Hematopoietic multipotent progenitor cell treated with erythropoietin and hydrocortisone succinate and interleukin-3 and kit ligand, for 4 days (in vitro differentiated cells): ENCODE results near the gene LGI1.

Experiments
- DNase-seq: peaks from one replicate; pipeline ENCODE4 v3.0.0-alpha.2; 2015

Gene LGI1

DNA sequence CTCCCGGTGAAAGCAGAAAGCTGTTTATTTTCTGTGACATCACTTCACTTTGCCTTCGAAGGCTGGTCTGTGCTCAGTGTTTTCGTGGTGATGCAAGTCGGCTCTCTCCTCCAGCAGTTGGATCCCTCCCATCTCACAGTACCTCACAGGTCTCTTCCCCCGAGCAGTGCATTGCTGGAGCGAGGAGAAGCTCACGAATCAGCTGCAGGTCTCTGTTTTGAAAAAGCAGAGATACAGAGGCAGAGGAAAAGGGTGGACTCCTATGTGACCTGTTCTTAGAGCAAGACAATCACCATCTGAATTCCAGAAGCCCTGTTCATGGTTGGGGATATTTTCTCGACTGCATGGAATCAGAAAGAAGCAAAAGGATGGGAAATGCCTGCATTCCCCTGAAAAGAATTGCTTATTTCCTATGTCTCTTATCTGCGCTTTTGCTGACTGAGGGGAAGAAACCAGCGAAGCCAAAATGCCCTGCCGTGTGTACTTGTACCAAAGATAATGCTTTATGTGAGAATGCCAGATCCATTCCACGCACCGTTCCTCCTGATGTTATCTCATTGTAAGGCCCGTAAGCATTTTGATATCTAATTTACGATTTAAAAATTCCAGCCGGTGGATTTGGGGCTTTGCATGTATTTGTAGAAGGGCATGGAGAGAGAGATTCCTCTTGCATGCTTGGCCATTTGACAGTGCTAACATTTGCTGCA lies at the start of gene LGI1:
LGI1 (plus strand) TSS at position 136 of the 707 bp plus-strand sequence; CDS start at position 345, 209 bp downstream.
- no peak for DNase-seq

DNA sequence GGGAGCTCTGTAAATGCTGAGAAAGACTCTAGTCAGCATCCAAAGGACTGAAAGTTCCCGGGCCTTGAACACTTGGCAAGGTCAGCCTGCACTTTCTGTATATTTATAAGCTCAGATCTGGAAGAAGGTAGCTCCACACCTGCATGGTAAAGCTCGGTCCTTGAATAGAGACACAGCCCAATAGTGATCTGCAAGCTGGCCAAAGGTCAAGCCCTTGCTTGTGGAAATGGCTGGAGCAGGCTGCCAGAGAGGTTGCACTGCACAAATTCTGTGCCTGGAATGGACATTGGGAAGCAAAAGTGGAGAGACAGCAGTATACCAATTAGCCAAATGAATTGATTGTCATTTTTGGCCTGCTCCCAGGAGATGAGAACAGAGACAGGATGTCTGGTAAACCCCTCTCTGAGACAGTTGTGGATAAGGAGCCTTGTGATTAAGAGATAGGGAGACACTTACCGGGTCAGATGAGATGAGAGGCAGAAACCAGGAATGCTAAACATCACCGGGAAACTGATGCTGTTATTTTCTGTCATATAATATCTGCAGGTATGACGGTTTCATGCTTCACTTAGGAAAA lies 47.3 kb upstream of the LGI1 start:
- no peak for DNase-seq

DNA sequence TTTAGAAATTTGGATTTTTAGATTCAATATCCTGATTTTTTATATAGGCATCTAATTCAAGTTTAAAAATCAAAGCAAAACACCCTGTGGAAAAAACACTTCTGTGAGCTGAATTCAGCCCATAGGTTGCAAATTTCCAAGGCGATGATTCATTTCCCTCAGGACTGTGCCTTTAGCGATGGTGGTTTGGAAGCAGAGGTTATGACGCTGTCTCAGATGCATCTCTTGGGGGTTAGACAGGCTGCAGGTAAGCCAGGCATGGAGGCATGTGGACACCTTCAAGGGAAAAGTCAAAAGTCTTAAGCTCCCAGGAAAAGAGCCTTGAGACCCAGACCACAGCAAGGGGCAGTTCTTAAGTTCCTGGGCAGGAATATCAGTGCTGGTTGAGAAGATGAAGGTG lies 45.8 kb upstream of the LGI1 start:
- no peak for DNase-seq

DNA sequence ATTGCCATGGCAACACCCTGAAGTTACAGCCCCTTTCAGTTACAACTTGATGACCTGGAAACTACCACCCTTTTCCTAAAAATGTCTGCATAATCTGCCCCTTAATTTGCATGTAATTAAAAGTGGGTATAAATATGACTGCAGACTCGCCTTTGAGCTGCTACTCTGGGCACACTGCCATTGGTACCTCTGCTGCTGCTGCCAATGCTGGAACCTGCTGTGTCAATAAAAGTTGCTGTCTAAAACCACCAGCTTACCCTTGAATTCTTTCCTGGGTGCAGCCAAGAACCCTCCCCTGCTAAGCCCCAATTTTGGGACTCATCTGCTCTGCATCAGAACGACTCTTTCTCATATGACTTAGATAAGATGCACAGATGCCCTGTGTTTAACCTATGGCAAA lies 45.1 kb upstream of the LGI1 start:
- no peak for DNase-seq

DNA sequence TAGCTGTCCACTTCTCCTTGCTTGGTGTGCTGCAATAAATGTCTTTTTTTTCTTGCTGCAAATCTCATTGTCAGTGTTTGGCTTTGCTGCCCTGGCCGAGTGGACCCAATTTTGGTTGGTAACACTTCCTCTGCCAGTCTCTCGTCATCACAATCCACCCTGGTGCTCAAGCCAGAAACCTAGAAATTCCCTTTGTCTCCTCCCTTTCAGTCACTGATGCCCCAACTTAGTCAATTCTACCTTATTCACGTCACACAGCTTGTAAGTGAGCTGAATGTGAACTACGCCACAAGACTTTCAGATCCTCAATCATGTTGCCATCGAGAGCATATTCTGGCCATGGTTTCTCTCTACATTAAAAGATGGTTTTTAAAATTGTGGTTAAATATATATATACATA lies 42.4 kb upstream of the LGI1 start:
- DNase-seq, result no peak

DNA sequence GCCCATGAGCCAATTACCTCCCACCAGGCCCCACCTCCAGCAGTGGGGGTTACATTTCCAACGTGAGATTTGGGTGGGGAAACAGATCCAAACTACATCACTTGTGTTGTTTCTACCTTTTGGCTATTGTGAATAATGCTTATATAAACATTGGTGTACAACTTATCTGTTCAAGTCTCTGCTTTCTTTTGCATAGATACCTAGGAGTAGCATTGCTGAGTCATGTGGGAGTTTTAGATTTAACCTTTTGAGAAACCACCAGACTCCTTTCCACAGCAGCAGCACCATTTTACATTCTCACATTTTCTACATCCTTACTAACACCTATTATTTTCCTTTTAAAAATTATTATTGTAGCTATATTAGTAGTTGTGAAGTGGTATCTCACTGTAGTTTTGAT lies 41.0 kb upstream of the LGI1 start:
- no peak for DNase-seq

DNA sequence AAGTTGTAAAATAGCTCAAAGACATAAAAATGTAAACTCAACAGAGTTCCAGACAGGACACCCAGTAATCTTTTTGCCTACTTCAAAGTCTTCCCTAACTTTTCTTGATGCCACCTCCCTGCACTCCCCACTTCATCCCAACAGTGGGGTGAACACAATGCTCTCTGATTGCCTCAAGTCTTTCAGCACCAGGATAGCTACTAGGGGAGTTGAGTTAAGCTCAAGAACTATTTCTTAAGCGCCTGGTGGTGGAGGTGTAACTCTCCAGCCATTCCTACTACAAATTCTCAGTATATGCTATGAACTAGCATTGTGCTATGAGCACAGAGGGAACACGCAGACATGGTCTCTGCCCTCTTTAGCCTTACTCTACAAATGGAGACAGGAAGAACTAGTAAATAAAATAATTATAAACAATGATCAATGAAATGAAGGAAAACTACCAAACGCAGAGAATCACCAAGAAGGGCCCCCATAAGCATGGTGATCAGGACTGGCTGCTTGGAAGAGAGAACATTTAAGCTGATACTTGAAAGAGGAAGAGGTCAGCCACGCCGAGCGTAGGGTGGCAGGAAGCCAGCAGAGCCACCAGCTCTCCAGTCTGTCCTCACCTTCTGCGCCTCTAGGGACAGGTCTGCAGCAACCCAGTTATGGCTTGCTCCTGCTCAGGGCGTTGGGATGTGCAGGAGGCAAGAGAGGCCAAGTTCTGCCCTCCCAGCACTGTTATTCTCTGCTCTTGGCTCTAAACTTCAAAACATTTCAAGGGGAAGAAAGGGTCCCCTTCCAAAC lies 38.6 kb upstream of the LGI1 start:
- DNase-seq, result peak; percentile 64

DNA sequence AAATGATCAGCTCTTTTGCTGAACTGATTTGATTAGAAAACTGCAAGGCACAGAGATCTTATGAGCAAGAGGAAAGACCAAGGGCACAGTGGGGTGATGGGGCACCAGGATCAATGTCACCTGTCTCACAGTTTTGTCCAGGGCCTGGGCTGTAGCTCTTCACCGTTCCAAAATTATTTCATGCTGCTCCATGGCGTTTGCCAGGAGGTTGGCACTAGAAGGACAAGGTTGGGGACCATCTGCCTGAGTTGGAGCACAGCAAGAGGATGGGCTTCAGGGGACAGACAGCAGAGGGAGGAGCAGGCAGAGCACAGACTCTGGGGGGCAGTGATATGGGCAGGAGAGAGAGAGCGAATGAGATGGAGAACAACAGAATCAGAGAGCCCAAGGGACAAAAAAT lies 37.8 kb upstream of the LGI1 start:
- no peak for DNase-seq

DNA sequence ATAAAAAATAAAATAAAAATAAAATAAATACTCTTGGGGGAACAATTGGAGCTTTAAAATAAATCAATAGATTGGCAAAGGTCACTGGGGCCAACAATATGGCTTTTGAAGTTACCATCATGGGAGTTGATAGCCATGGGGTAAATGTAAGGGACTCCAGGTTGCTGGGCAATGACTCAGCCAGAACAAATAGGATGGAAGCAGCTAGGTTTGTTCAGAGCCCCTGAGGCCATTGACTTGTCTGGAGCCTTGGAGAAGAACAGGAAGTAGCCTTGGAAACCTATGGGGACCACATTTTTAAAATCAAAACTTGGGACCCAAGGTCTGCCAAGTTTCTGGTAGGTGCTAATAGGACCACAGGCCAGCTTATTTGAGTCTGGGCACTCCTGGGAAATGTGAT lies 35.2 kb upstream of the LGI1 start:
- DNase-seq, result no peak

DNA sequence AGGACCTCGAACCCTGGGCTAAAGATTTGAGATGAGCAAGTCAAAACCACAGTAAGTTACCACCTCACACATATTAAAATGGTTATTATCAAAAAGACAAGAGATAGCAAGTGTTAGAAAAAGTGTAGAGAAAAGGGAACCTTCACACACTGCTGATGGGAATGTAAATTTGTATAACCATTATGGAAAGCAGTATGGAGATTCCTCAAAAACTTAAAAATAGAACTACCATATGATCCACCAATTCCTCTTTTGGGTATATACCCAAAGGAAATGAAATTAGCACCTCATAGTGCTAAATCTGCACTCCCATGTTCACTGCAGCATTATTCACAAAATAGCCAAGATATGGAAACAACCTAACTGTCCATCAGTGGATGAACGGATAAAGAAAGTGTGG lies 34.6 kb upstream of the LGI1 start:
- DNase-seq, result no peak

DNA sequence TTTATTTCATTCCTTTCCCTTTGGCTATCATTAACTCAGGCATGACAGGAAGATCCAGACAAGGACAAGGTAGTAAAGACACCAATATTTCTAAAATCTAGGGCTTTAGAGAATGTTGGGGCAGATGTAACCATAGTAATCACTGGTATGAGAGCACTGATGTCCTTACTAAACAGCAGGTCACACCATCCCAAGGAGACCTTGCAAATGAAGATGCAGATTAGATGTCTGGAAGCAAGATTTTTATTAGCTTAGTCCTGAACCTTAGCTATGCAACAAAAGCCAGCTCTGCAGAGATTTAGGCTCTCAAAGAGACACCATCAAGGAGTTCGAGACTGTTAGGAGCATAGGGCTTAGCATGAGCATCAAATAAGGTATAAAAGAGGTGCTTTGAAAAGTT lies 31.7 kb upstream of the LGI1 start:
- no peak for DNase-seq

DNA sequence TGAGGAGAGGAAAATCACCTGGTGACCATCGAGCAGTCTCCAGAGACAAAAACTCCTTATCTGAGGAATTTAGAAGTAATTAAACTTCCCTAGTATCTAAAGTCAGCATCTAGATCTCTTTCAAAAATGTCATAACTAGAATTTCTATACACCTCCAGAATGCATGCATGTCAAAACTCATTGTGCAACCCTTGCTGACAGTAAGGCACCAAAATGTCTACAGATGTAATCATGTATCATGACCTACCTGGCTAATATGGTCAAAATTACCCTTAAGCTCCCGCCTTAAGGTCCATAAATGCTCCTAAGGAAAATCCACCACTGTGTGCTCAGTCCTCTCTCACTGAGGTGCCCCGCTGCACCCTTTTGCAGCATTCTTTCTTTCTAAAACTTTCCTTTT lies 16.4 kb upstream of the LGI1 start:
- no peak for DNase-seq

DNA sequence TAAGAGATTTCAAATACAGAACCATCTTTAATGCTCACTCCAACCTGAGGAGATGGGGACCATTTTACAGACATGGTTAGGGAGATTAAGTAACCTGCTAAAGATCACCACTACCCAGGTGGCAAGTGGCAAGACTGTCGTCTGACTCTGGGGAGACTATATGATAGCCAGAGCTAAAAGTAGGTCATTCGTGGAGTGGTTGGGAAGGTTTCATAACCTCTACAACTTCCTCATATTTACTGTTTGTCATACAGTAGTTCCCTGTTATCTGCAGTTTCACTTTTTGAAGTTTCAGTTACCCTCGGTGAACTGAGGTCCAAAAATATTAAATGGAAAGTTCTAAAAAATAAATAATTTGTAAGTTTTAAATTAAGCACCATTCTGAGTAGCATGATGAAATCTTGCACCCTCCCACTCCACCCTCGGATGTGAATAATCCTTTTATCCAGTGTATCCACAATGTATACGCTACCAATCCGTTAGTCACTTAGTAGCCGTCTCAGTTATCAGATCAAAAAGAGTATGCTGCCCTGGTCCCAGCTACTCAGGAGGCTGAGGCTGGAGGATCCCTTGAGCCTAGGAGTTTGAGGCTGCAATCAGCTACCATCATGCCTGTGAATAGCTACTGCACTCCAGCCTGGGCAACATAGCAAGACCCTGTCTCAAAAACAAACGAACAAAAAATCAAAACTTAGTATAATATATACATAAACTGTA lies 14.9 kb upstream of the LGI1 start:
- peak; percentile 68 for DNase-seq

DNA sequence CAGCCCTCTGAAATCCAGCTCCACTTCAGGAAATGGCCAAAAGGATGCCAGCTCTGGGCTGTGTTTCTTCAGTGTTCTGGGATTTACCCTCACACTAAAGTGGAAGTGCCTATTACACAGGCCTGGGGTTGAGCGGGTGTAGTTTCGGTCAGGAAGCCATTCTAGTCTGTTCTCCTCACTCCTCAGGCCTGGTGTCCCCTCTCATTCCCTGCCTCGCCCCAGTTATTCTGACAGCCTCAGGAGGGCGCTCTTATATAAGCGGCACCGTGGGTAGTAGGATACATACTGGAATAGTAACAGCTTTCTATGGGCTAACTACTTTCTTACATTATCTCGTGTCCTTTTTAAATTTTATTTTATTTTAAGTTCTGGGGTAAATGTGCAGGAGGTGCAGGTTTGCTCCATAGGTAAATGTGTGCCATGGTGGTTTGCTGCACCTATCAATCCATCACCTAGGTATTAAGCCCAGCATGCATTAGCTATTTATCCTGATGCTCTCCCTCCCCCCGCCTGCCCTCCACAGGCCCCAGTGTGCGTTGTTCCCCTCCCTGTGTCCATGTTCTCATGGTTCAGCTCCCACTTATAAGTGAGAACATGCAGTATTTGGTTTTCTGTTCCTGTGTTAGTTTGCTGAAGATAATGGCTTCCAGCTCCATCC lies 12.2 kb upstream of the LGI1 start:
- DNase-seq, result peak; percentile 38

DNA sequence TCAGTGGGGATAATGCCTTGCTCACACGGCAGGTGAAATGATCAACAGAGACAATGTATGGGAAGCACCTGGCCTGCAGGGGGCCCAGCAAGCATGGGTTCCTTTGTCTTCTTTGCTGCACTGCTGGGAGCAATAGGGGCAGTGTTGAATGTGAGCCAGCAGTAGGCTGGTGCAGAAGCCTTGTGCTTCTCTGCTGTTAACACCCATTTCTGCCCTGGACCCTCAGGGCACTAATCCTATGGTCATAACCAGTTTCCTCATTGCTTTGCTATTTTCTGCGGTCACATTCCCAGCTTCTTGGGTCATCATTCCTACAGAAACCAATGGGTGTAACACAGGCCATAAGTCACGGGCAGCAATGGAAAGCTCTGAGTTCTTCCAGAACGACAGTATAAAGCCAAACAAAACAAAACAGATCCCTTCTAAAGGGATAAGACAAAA lies 10.9 kb upstream of the LGI1 start:
- DNase-seq, result no peak

DNA sequence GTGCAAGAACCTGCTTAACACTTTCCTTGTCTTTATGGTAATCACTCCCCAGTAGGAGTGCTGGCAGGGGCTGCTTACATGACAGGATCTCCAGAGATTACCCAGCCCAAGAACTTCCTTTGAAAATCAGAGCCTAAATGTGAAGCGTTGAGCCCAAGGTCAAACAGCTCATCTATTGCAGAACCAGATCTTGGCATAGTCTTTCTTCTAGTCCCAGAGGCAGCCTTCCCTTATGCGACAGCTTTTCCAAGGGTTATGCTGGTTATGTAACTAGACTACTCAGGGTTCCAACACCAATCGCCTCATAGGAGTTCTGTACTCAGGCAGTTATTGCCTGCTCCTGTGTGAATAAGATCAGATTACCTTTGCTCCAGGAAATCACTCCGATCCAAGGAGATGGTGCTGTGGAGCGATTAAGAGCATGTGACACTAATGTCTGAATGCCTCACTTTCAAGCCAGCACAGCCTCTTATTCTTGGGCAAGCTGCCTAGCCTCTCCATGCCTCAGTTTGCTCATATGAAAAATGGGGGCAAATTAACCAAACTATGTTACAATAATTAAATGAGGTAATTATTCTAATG lies 8.4 kb upstream of the LGI1 start:
- DNase-seq, result no peak

DNA sequence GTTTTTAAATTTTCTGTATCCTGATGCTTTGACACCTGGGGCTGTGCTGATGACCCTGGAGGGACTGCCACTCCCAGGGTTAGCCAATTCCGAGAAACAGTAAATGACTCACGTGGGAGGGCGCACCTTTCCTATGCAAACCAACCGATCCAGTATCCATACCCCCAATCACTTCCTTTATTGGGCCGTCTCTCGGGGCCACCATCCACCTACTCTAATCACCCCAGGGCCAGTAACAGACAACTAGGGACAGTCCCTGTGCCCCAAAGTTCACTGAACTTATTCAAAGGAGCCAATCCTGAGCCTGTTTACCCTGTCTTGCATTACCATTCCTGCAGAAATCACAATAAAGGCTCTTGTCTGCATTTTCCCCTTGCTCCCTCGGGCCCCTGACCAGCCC lies 6.6 kb upstream of the LGI1 start:
- DNase-seq, result no peak

DNA sequence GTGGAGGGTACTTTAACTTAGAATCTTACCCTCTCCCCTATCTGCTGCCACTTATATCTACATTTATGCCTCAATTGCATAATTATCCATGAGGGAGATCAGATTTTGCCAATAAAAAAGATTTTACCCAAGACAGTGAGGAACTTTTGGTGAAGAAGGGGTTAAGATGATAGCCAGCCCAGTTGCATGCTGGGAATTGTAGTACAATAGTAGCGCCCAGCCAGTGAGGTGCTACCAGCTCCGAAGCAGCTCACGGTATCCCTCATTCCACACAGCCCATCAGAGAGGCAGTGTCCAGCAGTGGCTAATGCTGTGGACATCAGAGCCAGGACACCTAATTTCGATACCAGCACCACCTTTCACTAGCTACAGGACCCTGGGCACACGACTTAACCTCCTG lies 5.9 kb upstream of the LGI1 start:
- peak; percentile 51 for DNase-seq

DNA sequence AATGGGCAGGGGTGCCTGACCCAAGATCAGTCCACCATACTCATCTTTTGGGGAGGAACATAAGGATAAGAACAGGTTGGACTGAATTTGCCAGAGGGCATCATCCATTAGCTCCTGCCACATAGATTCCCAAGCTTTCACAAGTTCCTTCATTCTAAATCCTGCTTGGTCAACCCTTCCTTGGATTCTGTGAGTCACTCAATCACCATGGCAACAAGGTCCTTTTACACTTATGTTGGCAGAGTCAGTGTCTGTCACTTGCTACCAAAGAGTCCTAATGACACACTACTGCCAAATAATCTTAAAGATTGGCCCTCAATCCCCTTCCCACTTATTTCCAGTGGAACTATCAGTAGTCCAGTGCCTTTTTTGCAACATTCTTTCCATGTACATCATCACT lies 5.0 kb upstream of the LGI1 start:
- DNase-seq, result peak; percentile 6

DNA sequence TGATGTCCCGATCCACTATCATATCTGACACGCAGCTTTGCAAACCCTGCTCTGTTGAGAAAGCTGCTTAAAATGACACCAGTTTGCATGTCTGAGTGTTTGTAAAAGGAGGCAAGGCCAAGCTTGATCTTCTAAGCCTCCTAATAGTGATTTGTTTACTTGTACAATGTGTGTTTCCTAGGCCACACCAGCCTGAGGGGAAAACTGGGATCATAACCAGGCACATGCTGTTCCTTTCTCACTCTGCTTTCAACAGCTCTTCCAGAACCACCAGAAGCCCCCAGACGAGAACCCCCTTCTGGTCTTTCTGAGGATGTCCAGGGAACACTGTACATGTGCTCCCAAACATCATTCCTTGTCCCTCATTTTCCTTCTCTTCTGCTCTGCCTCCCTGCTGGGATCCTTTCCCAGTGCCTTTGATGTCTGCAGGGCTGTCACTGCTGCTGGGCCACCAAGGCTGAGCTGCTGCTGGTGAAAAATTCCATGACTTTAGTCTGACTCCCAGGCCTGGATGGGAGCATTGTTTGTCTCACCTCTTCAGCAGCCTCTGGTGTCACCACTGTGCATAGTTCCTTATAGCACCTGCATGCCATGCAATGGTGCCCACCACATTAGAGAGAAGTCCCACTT lies 4.0 kb upstream of the LGI1 start:
- DNase-seq, result no peak

DNA sequence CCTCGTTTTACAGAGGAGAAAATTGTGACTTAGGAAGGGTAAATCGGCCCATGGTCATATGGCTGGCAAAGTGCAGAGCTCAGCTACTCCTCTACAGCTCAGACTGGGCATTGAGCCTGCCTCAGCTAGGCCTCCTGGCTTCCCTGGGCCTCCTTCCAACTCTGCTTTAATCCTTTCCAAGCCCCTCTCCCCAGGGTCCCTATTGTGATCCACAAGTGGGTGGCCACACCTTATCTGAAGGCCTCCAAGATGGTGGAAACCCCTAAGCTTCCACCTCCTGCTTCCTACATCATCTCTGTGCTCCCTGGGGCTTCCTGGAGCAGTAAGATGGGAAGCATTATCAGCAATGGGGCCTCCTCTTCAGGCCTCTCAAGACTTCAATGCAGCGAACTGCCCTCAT lies 3.0 kb upstream of the LGI1 start:
- no peak for DNase-seq

DNA sequence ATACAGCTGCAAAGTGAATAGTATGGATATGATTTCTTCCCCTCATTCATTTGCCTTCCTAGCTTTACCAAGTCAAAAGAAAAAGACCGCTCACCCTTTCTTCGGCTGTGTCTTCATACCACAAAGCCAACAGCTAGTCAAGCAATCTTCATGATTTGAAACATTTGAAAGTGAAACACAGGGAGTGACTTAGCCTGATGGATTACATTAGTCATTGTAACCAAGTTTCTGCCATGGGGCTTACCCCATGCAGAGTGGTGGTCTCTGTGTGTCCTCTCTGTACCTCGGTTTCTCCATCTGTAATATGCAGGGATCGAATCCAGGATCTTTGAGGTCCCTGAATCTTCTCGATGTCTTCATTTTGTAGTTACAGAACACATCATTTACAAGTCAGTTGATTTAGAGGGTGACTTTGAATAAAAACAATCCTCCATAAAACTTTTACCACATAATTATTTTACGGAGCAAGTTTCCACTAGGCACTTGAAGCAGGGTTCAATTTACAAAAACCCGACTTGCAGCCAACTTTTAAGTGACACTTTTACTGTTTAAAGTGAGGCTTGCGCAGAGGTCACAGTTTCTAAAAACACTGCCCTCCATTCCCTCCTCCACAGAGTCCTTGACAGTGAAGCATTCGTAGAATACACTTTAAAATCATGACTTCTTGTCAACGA lies 2.2 kb upstream of the LGI1 start:
- no peak for DNase-seq
